Adrenal gland (tissue), 12 donors: ENCODE results near the gene HAPSTR1. TPM values are rescaled to one million over a fixed set of nuclear protein-coding genes. Genes with fewer than 3 reads are reported as not detected.

Source experiments
- DNase-seq, 7 donors: peaks; one replicate each; pipeline ENCODE4 v3.0.0-alpha.2; 2019 to 2020
- H3K27ac ChIP-seq, 5 donors: fragments of 200-600 bp; sonication (generic) in 4 of 5; 1 replicate in 3 of 5; 2 replicates in 2 of 5; pipeline versions ENCODE4 v1.5.1 to v1.8.0; 2016 to 2020; ENCODE audit warnings: mild to moderate bottlenecking in 1 of 5
- H3K27me3 ChIP-seq: fragments of 200-600 bp; 2 replicates; pipeline ENCODE4 v1.8.0; 2021
- H3K36me3 ChIP-seq, 2 donors: fragments of 200-600 bp; replicated peaks in 1 of 2; 1 replicate in 1 of 2; 2 replicates in 1 of 2; pipeline versions ENCODE4 v1.5.1 to v1.8.0; 2018 to 2022
- H3K4me1 ChIP-seq, 2 donors: fragments of 200-600 bp; replicated peaks in 1 of 2; 1 replicate in 1 of 2; 2 replicates in 1 of 2; pipeline versions ENCODE4 v1.5.1 to v1.8.0; 2018 to 2021
- H3K4me3 ChIP-seq, 4 donors: fragments of 200-600 bp; sonication (generic) in 3 of 4; one replicate each; pipeline ENCODE4 v1.5.1; 2016 to 2018
- H3K9me3 ChIP-seq, 3 donors: fragments of 200-600 bp; sonication (generic) in 1 of 3; replicated peaks in 1 of 3; 1 replicate in 2 of 3; 2 replicates in 1 of 3; pipeline versions ENCODE4 v1.5.1 to v1.8.0; 2016 to 2021
- POLR2A ChIP-seq, 2 donors: fragments of 450-650 bp; IDR thresholded peaks; one replicate each; pipeline ENCODE4 v1.6.1; 2017; ENCODE audit warnings: antibody characterized with exemption in 2 of 2, mild to moderate bottlenecking in 2 of 2, moderate library complexity in 1 of 2
- WGBS, 4 donors: extraction: QIAGEN DNeasy Blood & Tissue Kit in 2 of 4; methylation state at CpG; one replicate each; pipeline versions ENCODE4 v1.1.5 to v1.1.7; 2013 to 2017; 5-methylcytosine and 5-hydroxymethylcytosine counted together
- intact Hi-C, 2 donors: fragments of 100-400 bp; cut with DNase I; formaldehyde crosslinking; loops; one replicate each; pipeline versions ENCODE4 v1.14.1 to v1.15.0; 2022 to 2023
- polyA plus RNA-seq, 3 donors: library from polyadenylated mRNA; stranded (reverse); fragments of 200-250 nt in 2 of 3; fragments of 350-450 nt in 1 of 3; fragmentation: Illumina TruSeq in 1 of 3; extraction: RNeasy Lipid Tissue Mini Kit (QIAGEN cat#74804) in 1 of 3; gene quantifications; one replicate each; pipeline ENCODE4 v1.2.3, GENCODE V29; 2013 to 2014
- total RNA-seq, 9 donors: library from RNA; depleted of rRNA in 4 of 9; stranded (reverse); fragments of >200 nt in 4 of 9; fragments of 120-200 nt in 1 of 9; fragmentation: NEBNext Ultra II Directional in 1 of 9; extraction: Animal tissue kit (Norgen Biotek cat#: 25700) in 1 of 9; gene quantifications; one replicate each; pipeline versions ENCODE4 v1.1.0 to v1.2.4, GENCODE V29; 2013 to 2023
- TF ChIP-seq, protein P1 (sequence below), 6 experiments: fragments of 450-650 bp in 4 of 6; fragments of 200-600 bp in 2 of 6; sonication (generic) in 1 of 6; IDR thresholded peaks; 1 replicate in 5 of 6; 2 replicates in 1 of 6; pipeline versions ENCODE4 v1.5.1 to v1.8.0; 2016 to 2021; ENCODE audit warnings: antibody characterized with exemption in 6 of 6, mild to moderate bottlenecking in 2 of 6, moderate library complexity in 1 of 6
- donor health status: healthy with polysubstance abuse.
- donor health status: Bipolar disorder and iron deficiency.
- donor health status: DM: yes; HTN: yes; CAD: no.
- donor health status: DM: no; HTN: no; CAD: no.
- donor health status: DM: no; HTN: no; CAD: no.
- donor health status: DM: yes; HTN: yes; CAD: no.

Gene HAPSTR1
- total and polyA plus RNA-seq, 12 donors = 5.8 to 93.2 (median 60.1) TPM

DNA sequence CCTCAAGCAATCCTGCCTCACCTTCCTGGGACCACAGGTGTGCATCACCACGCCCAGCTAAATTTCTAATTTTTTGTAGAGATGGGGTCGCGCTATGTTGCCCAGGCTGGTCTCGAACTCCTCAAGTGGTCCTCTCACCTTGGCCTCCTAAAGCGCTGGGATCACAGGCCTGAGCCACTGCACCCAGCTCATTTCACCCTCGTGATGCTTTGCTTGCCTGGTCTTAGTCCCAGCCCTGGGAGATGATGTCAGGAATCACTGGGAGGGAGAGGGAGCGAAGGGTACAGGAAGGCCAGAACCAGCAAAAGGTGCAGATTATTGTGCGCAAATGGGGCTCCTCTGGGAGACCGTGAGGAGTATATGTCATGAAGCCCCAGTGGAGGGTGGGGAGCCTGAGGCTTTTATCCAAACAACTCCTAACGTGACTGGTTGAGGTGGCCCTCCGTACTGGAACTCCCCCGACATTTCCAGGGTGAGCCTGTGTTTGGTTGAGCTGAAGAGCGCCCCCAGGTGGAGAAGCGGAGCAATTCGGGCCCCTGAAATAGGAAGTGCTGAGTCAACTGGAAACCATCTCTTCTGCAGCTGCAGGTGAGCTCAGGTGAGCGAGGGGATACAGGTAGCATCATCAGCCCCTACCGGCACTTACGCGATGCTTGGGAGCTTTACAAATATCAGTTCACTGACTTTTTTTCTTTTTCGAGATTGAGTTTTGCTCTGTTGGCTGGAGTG is 41.2 kb upstream of the HAPSTR1 start:
- DNase-seq = peak in 1 of 7 donors; percentile 18
- Histone ChIP-seq H3K4me3 (no peak overlapping the region), H3K36me3 (no peaks in the 10 kb centered on the region), H3K27me3 (no peaks in the 10 kb centered on the region), H3K27ac (no peak overlapping the region), H3K9me3 (no peaks in the 10 kb centered on the region), H3K4me1 (peaks cover 13 to 21% of the 10 kb centered on the region in 2 donors)
- WGBS, 4 donors = 63 to 69% (median 67%) methylated on average over 17 to 20 of the region's 20 CpGs
- intact Hi-C loops = no loop called here
- TF ChIP-seq, protein P1, sequence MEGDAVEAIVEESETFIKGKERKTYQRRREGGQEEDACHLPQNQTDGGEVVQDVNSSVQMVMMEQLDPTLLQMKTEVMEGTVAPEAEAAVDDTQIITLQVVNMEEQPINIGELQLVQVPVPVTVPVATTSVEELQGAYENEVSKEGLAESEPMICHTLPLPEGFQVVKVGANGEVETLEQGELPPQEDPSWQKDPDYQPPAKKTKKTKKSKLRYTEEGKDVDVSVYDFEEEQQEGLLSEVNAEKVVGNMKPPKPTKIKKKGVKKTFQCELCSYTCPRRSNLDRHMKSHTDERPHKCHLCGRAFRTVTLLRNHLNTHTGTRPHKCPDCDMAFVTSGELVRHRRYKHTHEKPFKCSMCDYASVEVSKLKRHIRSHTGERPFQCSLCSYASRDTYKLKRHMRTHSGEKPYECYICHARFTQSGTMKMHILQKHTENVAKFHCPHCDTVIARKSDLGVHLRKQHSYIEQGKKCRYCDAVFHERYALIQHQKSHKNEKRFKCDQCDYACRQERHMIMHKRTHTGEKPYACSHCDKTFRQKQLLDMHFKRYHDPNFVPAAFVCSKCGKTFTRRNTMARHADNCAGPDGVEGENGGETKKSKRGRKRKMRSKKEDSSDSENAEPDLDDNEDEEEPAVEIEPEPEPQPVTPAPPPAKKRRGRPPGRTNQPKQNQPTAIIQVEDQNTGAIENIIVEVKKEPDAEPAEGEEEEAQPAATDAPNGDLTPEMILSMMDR (IDR thresholded peaks at IDR 0.05) = peak in 3 of 6 experiments; percentile 12 to 20 (median 14)
- TF ChIP-seq POLR2A (IDR thresholded peaks at IDR 0.05) = no peak

DNA sequence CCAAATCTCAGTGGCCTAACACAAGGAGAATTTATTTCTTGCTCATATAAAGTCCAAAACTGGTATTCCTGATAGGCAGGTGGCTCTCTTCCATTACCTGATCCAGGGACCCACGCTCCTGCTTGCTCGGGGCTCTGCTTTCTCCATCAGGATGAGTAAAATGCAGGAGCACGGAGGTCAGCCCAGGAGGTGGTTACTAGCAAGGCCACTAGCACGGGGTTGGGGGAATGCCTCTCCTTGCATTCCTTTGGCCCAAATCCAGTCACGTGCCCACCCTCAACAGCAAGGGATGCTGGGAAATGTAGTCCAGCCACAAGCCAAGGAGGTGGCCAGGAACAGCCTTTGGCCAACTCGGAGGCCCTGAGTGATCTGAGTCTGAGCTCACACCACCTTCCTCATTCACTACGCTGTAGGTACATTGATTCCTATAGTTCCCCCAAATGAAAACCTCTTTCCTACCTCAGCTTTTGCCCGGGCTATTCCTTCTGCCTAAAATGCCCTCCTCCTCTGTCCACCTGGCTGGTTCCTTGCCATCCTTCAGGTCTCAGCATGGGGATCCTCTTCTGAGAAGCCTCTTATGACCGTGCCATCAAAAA is 38.3 kb upstream of the HAPSTR1 start:
- Histone ChIP-seq H3K27me3 (no peaks in the 10 kb centered on the region), H3K4me3 (no peak overlapping the region), H3K36me3 (no peaks in the 10 kb centered on the region), H3K27ac (no peak overlapping the region), H3K9me3 (no peaks in the 10 kb centered on the region), H3K4me1 (peaks cover 7 to 10% of the 10 kb centered on the region in 2 donors)
- no peak for TF ChIP-seq POLR2A (IDR thresholded peaks at IDR 0.05)
- peak; percentile 44 to 87 (median 76) for DNase-seq
- 32 to 41% (median 39%) methylated on average over 7 to 9 of the region's 9 CpGs for WGBS, 4 donors
- intact Hi-C loops = no loop called here

DNA sequence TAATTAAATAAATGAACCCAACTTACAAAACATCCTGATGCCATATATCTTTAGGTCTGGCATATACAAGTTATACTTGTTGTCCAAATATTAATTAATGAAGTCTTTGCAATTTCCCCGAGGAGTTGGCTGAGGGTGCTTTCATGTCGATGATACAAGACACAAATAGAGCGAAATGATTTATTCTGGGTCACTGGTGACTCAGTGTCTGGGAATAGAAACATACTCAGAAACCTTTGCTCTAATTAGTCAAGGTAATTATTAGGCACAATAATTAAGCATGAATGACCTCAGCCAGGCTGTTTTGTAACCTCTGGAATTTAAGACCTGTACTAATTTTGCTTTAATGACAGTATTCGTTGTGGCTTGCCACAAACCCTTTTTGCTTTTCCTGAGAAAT is 37.0 kb upstream of the HAPSTR1 start:
- Histone ChIP-seq H3K36me3 (no peaks in the 10 kb centered on the region), H3K27ac (no peak overlapping the region), H3K27me3 (no peaks in the 10 kb centered on the region), H3K9me3 (no peaks in the 10 kb centered on the region), H3K4me1 (peaks cover 4 to 7% of the 10 kb centered on the region in 2 donors), H3K4me3 (no peak overlapping the region)
- no peak for DNase-seq
- WGBS, 4 donors = 42 to 53% (median 48%) methylated on average over 4 of the region's 4 CpGs
- TF ChIP-seq, protein P1 (IDR thresholded peaks at IDR 0.05) = no peak
- no peak for TF ChIP-seq POLR2A (IDR thresholded peaks at IDR 0.05)
- intact Hi-C loops = no loop called here

GRCh38 chr16:9055115-9055514 is 36.3 kb upstream of the HAPSTR1 start:
- intact Hi-C loops = no loop called here
- peaks cover 4 to 7% of the 10 kb centered on the region in 2 donors for H3K4me1 ChIP-seq
- no peaks in the 10 kb centered on the region for H3K36me3 ChIP-seq
- H3K27ac ChIP-seq = no peak overlapping the region
- H3K4me3 ChIP-seq = no peak overlapping the region
- DNase-seq = no peak
- 90 to 98% (median 94%) methylated on average over 2 of the region's 2 CpGs for WGBS, 4 donors
- no peaks in the 10 kb centered on the region for H3K9me3 ChIP-seq
- H3K27me3 ChIP-seq = no peaks in the 10 kb centered on the region
- no peak for TF ChIP-seq POLR2A (IDR thresholded peaks at IDR 0.05)
- TF ChIP-seq, protein P1 (IDR thresholded peaks at IDR 0.05) = no peak
